ENCODE measurements around the gene EYA2.
A peak's percentile ranks its signal among the peaks of the same experiment; 100 is the strongest.

Gene EYA2

GRCh38 chr20:46940616-46941015, 46.0 kb downstream of the EYA2 start:
- Histone ChIP-seq H3K18ac (ENCODE audit: low read length) (peak overlapping the region; percentile 86), H2BK12ac (ENCODE audit: low read length) (no peak overlapping the region), H3K4me2 (ENCODE audit: insufficient read depth, low read length, poor library complexity, severe bottlenecking) (no peak overlapping the region), H3K4me3 (ENCODE audit: low read length in 2 of 2) (no peak overlapping the region), H2AFZ (ENCODE audit: low read length) (no peak overlapping the region), H3K27me3 (ENCODE audit: control insufficient read depth in 3 of 3, insufficient read depth in 3 of 3, low read depth in 1 of 3, low read length in 3 of 3) (no peaks in the 10 kb centered on the region), H4K91ac (ENCODE audit: low read depth, low read length, poor library complexity) (no peak overlapping the region), H2BK5ac (ENCODE audit: low read length) (no peak overlapping the region), H3K14ac (ENCODE audit: low read length) (no peak overlapping the region), H3K23ac (ENCODE audit: low read depth, low read length, poor library complexity) (no peak overlapping the region), H2BK15ac (ENCODE audit: low read length) (peak overlapping the region; percentile 68), H3K36me3 (replicated peaks in 1 of 2; ENCODE audit: control insufficient read depth in 2 of 2, insufficient read depth in 2 of 2, low read length in 2 of 2) (no peaks in the 10 kb centered on the region), H4K8ac (ENCODE audit: low read depth, low read length) (no peak overlapping the region), H2AK5ac (ENCODE audit: low read depth, low read length) (peak overlapping the region; percentile 27), H3K9ac (ENCODE audit: low read depth, low read length, poor library complexity) (no peak overlapping the region), H2BK120ac (ENCODE audit: low read depth, low read length) (no peak overlapping the region), H3K27ac (replicated peaks; ENCODE audit: low read length) (no peak overlapping the region), H3K9me3 (replicated peaks in 1 of 2; ENCODE audit: control insufficient read depth in 2 of 2, insufficient read depth in 1 of 2, low read depth in 1 of 2, low read length in 2 of 2) (no peaks in the 10 kb centered on the region), H3K4ac (ENCODE audit: low read length) (no peak overlapping the region), H3K4me1 (ENCODE audit: control insufficient read depth in 2 of 2, insufficient read depth in 1 of 2, low read depth in 1 of 2, low read length in 2 of 2) (peaks cover 0 to 2% of the 10 kb centered on the region in 2 donors), H3K79me1 (ENCODE audit: low read depth, low read length) (no peaks in the 10 kb centered on the region)
- WGBS, 2 donors (ENCODE audit: extremely low coverage in 2 of 2, insufficient read length in 2 of 2, insufficient replicate concordance in 1 of 2): no CpG with 5 or more reads among the region's 10 CpGs
- DNase-seq (ENCODE audit: low spot score): no peak

DNA sequence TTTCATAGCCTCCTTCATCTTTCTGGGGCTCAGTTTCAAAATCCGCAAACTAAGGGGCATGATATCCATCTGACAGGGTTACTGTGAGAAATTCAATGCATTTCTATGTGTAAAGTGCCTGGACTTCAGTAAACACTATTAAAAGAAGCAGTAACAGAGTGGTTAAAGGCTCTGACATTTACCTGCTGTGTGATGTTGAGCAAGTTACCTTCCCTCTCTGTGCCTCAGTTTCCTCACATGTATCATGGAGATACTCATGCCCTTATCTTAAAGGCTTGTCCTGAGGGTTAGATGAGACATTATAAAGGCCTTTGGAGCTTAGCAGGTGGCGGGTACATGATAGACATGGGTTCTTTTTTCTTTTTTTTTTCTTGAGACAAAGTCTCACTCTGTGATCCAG, 46.8 kb downstream of the EYA2 start:
- Histone ChIP-seq H3K9me3 (replicated peaks in 1 of 2; ENCODE audit: control insufficient read depth in 2 of 2, insufficient read depth in 1 of 2, low read depth in 1 of 2, low read length in 2 of 2) (no peaks in the 10 kb centered on the region), H3K9ac (ENCODE audit: low read depth, low read length, poor library complexity) (no peak overlapping the region), H3K4me1 (ENCODE audit: control insufficient read depth in 2 of 2, insufficient read depth in 1 of 2, low read depth in 1 of 2, low read length in 2 of 2) (peaks cover 0 to 6% of the 10 kb centered on the region in 2 donors), H2BK120ac (ENCODE audit: low read depth, low read length) (no peak overlapping the region), H2BK12ac (ENCODE audit: low read length) (no peak overlapping the region), H3K23ac (ENCODE audit: low read depth, low read length, poor library complexity) (no peak overlapping the region), H3K27me3 (ENCODE audit: control insufficient read depth in 3 of 3, insufficient read depth in 3 of 3, low read depth in 1 of 3, low read length in 3 of 3) (no peaks in the 10 kb centered on the region), H3K36me3 (replicated peaks in 1 of 2; ENCODE audit: control insufficient read depth in 2 of 2, insufficient read depth in 2 of 2, low read length in 2 of 2) (no peaks in the 10 kb centered on the region), H2BK5ac (ENCODE audit: low read length) (no peak overlapping the region), H3K27ac (replicated peaks; ENCODE audit: low read length) (no peak overlapping the region), H3K79me1 (ENCODE audit: low read depth, low read length) (no peaks in the 10 kb centered on the region), H3K18ac (ENCODE audit: low read length) (no peak overlapping the region), H3K4me2 (ENCODE audit: insufficient read depth, low read length, poor library complexity, severe bottlenecking) (no peak overlapping the region), H2AK5ac (ENCODE audit: low read depth, low read length) (no peak overlapping the region), H4K8ac (ENCODE audit: low read depth, low read length) (no peak overlapping the region), H2BK15ac (ENCODE audit: low read length) (no peak overlapping the region), H4K91ac (ENCODE audit: low read depth, low read length, poor library complexity) (no peak overlapping the region), H3K4ac (ENCODE audit: low read length) (no peak overlapping the region), H3K14ac (ENCODE audit: low read length) (no peak overlapping the region), H2AFZ (ENCODE audit: low read length) (no peak overlapping the region), H3K4me3 (ENCODE audit: low read length in 2 of 2) (no peak overlapping the region)
- WGBS, 2 donors (ENCODE audit: extremely low coverage in 2 of 2, insufficient read length in 2 of 2, insufficient replicate concordance in 1 of 2): no CpG with 5 or more reads among the region's 2 CpGs
- DNase-seq (ENCODE audit: low spot score): no peak

DNA sequence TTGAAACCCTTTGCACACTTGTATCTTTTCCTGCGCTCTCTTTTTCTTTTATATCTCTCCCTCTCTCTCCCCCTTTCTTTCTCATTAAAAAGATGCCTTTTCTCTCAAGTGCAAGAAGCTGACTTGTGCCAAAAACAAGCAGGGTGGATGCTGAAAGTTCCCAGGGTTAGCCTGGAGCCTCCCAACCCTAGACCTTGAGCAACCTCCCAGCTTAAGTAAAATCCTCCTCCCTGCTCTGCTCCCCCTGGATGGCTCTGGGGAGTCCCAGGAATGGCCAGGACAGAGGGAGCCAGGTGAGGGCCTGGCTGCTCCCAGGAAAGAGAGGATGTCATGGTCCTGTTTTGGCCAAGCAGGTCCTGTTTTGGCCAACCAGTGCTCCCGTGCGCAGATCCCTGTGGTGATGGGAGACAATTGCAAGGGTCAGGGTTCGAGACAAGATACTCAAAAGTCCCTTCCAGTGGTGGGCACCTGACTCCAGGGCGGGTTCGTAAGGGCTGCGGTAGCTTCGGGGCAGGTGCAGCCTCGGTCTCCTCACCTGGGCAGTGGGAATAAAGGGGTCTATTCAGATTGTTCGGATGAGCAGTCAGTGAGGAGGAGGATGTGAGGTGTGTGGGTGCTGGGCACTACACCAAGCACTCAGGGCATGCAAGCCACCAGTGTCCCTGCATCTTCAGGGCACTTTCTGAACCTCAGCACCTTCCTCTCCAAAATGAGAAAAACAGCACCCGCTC, 49.4 kb downstream of the EYA2 start:
- Histone ChIP-seq H3K18ac (ENCODE audit: low read length) (no peak overlapping the region), H3K27me3 (ENCODE audit: control insufficient read depth in 3 of 3, insufficient read depth in 3 of 3, low read depth in 1 of 3, low read length in 3 of 3) (no peaks in the 10 kb centered on the region), H2BK120ac (ENCODE audit: low read depth, low read length) (no peak overlapping the region), H3K4me1 (ENCODE audit: control insufficient read depth in 2 of 2, insufficient read depth in 1 of 2, low read depth in 1 of 2, low read length in 2 of 2) (peaks cover 0 to 6% of the 10 kb centered on the region in 2 donors), H2AK5ac (ENCODE audit: low read depth, low read length) (no peak overlapping the region), H4K91ac (ENCODE audit: low read depth, low read length, poor library complexity) (no peak overlapping the region), H2AFZ (ENCODE audit: low read length) (no peak overlapping the region), H3K9ac (ENCODE audit: low read depth, low read length, poor library complexity) (no peak overlapping the region), H2BK12ac (ENCODE audit: low read length) (no peak overlapping the region), H2BK5ac (ENCODE audit: low read length) (no peak overlapping the region), H3K9me3 (replicated peaks in 1 of 2; ENCODE audit: control insufficient read depth in 2 of 2, insufficient read depth in 1 of 2, low read depth in 1 of 2, low read length in 2 of 2) (no peaks in the 10 kb centered on the region), H3K36me3 (replicated peaks in 1 of 2; ENCODE audit: control insufficient read depth in 2 of 2, insufficient read depth in 2 of 2, low read length in 2 of 2) (no peaks in the 10 kb centered on the region), H4K8ac (ENCODE audit: low read depth, low read length) (no peak overlapping the region), H3K23ac (ENCODE audit: low read depth, low read length, poor library complexity) (no peak overlapping the region), H3K4me3 (ENCODE audit: low read length in 2 of 2) (no peak overlapping the region), H3K14ac (ENCODE audit: low read length) (no peak overlapping the region), H3K27ac (replicated peaks; ENCODE audit: low read length) (no peak overlapping the region), H2BK15ac (ENCODE audit: low read length) (no peak overlapping the region), H3K4ac (ENCODE audit: low read length) (no peak overlapping the region), H3K79me1 (ENCODE audit: low read depth, low read length) (no peaks in the 10 kb centered on the region), H3K4me2 (ENCODE audit: insufficient read depth, low read length, poor library complexity, severe bottlenecking) (no peak overlapping the region)
- DNase-seq (ENCODE audit: low spot score): no peak
- no CpG with 5 or more reads among the region's 11 CpGs for WGBS, 2 donors (ENCODE audit: extremely low coverage in 2 of 2, insufficient read length in 2 of 2, insufficient replicate concordance in 1 of 2)

GRCh38 chr20:46945465-46945864, 50.8 kb downstream of the EYA2 start:
- no peak overlapping the region for H4K8ac ChIP-seq (ENCODE audit: low read depth, low read length)
- no peaks in the 10 kb centered on the region for H3K79me1 ChIP-seq (ENCODE audit: low read depth, low read length)
- H2AFZ ChIP-seq (ENCODE audit: low read length): no peak overlapping the region
- no peak overlapping the region for H3K14ac ChIP-seq (ENCODE audit: low read length)
- H4K91ac ChIP-seq (ENCODE audit: low read depth, low read length, poor library complexity): no peak overlapping the region
- peaks cover 0 to 6% of the 10 kb centered on the region in 2 donors for H3K4me1 ChIP-seq (ENCODE audit: control insufficient read depth in 2 of 2, insufficient read depth in 1 of 2, low read depth in 1 of 2, low read length in 2 of 2)
- H3K27ac ChIP-seq (replicated peaks; ENCODE audit: low read length): no peak overlapping the region
- no peak overlapping the region for H2BK12ac ChIP-seq (ENCODE audit: low read length)
- no peak overlapping the region for H3K4me2 ChIP-seq (ENCODE audit: insufficient read depth, low read length, poor library complexity, severe bottlenecking)
- H3K4me3 ChIP-seq (ENCODE audit: low read length in 2 of 2): no peak overlapping the region
- H3K9me3 ChIP-seq (replicated peaks in 1 of 2; ENCODE audit: control insufficient read depth in 2 of 2, insufficient read depth in 1 of 2, low read depth in 1 of 2, low read length in 2 of 2): no peaks in the 10 kb centered on the region
- no peak for DNase-seq (ENCODE audit: low spot score)
- H2BK15ac ChIP-seq (ENCODE audit: low read length): no peak overlapping the region
- WGBS, 2 donors (ENCODE audit: extremely low coverage in 2 of 2, insufficient read length in 2 of 2, insufficient replicate concordance in 1 of 2): no CpG with 5 or more reads among the region's 9 CpGs
- no peak overlapping the region for H3K4ac ChIP-seq (ENCODE audit: low read length)
- no peak overlapping the region for H2BK5ac ChIP-seq (ENCODE audit: low read length)
- no peak overlapping the region for H3K18ac ChIP-seq (ENCODE audit: low read length)
- H3K36me3 ChIP-seq (replicated peaks in 1 of 2; ENCODE audit: control insufficient read depth in 2 of 2, insufficient read depth in 2 of 2, low read length in 2 of 2): peaks cover 0 to 2% of the 10 kb centered on the region in 2 donors
- H2BK120ac ChIP-seq (ENCODE audit: low read depth, low read length): no peak overlapping the region
- H3K27me3 ChIP-seq (ENCODE audit: control insufficient read depth in 3 of 3, insufficient read depth in 3 of 3, low read depth in 1 of 3, low read length in 3 of 3): no peaks in the 10 kb centered on the region
- H3K9ac ChIP-seq (ENCODE audit: low read depth, low read length, poor library complexity): no peak overlapping the region
- no peak overlapping the region for H3K23ac ChIP-seq (ENCODE audit: low read depth, low read length, poor library complexity)
- peak overlapping the region; percentile 67 for H2AK5ac ChIP-seq (ENCODE audit: low read depth, low read length)

Measured in neuronal stem cell (in vitro differentiated cells).